VCaP (cell line): ENCODE measurements around the gene SPAG9.

Experiments
- H3K27ac ChIP-seq: fragments of 450-650 bp; 2 replicates; pipeline ENCODE4 v1.5.1; 2017
- CTCF ChIP-seq: fragments of 450-650 bp; conservative IDR thresholded peaks from 2 replicates; pipeline ENCODE4 v1.5.1; 2017; ENCODE audit warnings: mild to moderate bottlenecking, moderate library complexity

SPAG9 gene

GRCh38 chr17:51036084-51036483, 84.6 kb downstream of the SPAG9 start:
- no peak for TF ChIP-seq CTCF

GRCh38 chr17:51035431-51035830, 85.2 kb downstream of the SPAG9 start:
- TF ChIP-seq CTCF = no peak
- H3K27ac ChIP-seq = no peak overlapping the region

More at GRCh38 chr17:51036084-51036483, 84.6 kb downstream of the SPAG9 start:
- H3K27ac ChIP-seq = no peak overlapping the region

GRCh38 chr17:51034800-51035199, 85.9 kb downstream of the SPAG9 start:
- TF ChIP-seq CTCF = no peak
- no peak overlapping the region for H3K27ac ChIP-seq

- H3K27ac ChIP-seq = no peak overlapping the region
- TF ChIP-seq CTCF = no peak
Measured at GRCh38 chr17:51032850-51033249, 87.8 kb downstream of the SPAG9 start.

- TF ChIP-seq CTCF = no peak
Measured at GRCh38 chr17:51029568-51030463, 90.9 kb downstream of the SPAG9 start.

DNA sequence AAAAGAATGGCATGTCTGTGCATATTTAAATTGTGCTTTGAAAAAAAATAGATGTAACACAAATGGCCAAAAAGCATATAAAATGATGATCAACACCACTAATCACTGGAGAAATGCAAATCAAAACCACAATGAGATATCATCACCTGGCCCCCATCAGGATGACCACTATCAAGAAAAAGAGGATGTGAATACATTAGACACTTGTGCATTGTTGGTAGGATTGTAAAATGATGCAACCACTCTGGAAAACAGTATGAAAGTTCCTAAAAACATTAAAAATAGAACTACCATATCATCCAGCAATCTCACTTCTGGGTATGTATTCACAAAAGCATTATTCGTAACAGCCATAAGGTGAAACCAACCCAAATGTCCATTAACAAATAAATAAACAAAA, 91.5 kb downstream of the SPAG9 start:
- peak overlapping the region; percentile 31; the same call in 1 of the 2 replicates for H3K27ac ChIP-seq
- no peak for TF ChIP-seq CTCF

More at GRCh38 chr17:51029568-51030463, 90.9 kb downstream of the SPAG9 start:
- peak overlapping the region; percentile 31 for H3K27ac ChIP-seq

DNA sequence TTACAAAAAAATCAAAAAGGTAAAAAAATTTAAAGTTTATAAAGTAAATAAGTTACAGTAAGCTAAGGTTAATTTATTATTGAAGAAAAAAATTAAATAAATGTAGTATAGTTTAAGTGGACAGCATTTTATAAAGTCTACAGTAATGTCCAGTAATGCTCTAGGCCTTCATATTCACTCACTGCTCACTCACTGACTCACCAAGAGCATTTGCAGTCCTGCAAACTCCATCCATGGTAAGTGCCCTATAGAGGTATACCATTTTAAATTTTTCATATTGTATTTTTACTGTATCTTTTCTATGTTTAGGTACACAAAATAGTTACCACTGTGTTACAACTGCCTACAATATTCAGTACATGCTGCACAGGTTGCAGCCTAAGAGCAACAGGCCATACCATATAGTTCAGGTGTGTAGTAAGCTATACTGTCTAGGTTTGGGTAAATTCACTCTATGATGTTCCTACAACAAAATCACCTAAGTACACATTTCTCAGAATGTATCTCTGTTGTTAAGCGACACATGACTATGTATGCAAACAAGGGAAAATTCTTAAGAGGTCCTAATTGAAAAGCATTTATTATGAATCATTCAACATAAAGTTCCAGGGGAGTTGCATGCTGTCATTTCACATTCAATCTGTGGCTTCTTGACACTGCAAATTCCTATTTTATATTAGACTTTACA, 92.3 kb downstream of the SPAG9 start:
- TF ChIP-seq CTCF = no peak
- H3K27ac ChIP-seq = no peak overlapping the region
